GM06990 (cell line): ENCODE measurements around the gene SHROOM2.

ENCODE experiments used
- DNase-seq: peaks from one replicate; pipeline ENCODE4 v3.0.0-alpha.2; 2011; ENCODE audit not compliant: insufficient read length; ENCODE audit errors: extremely low read depth
- H3K27me3 ChIP-seq: replicated peaks from 2 replicates; pipeline ENCODE4 v1.6.0; 2011; ENCODE audit warnings: low read length; ENCODE audit not compliant: control insufficient read depth, insufficient read depth
- H3K36me3 ChIP-seq: 2 replicates; pipeline ENCODE4 v1.5.1; 2011; ENCODE audit warnings: low read length; ENCODE audit not compliant: control insufficient read depth, insufficient read depth
- H3K4me3 ChIP-seq: replicated peaks from 2 replicates; pipeline ENCODE4 v1.5.1; 2011; ENCODE audit warnings: low read depth, mild to moderate bottlenecking, control low read depth, low read length
- TF ChIP-seq, protein P1 (sequence below): IDR thresholded peaks from 2 replicates; pipeline ENCODE4 v1.5.1; 2011; ENCODE audit warnings: low read length, control low read depth, mild to moderate bottlenecking, inconsistent platforms; ENCODE audit not compliant: insufficient read depth, poor library complexity, severe bottlenecking

SHROOM2 gene

DNA sequence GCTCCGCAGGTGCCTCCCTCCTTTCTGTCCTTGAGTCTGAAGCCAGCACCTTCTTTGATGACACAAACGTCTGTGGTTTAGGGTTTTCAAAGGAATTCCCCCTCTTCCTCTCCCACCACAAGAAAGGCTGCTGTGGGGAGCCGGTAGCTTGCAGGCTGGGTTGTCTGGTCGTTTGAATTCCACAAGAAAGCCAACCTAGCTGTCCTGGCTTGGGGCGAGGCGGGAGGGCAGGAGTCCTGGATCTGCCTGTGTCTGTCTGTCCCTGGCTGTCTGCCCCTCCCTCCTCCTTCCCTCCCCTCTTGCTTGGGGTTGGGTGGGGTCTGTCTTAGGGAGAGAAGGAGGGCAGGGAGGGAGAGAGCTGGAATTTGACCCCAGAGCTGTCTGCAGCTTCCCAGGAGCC is 56.3 kb downstream of the SHROOM2 start:
- Histone ChIP-seq H3K36me3 (no peaks in the 10 kb centered on the region), H3K4me3 (no peak overlapping the region), H3K27me3 (no peaks in the 10 kb centered on the region)
- DNase-seq: no peak
- TF ChIP-seq, protein P1, sequence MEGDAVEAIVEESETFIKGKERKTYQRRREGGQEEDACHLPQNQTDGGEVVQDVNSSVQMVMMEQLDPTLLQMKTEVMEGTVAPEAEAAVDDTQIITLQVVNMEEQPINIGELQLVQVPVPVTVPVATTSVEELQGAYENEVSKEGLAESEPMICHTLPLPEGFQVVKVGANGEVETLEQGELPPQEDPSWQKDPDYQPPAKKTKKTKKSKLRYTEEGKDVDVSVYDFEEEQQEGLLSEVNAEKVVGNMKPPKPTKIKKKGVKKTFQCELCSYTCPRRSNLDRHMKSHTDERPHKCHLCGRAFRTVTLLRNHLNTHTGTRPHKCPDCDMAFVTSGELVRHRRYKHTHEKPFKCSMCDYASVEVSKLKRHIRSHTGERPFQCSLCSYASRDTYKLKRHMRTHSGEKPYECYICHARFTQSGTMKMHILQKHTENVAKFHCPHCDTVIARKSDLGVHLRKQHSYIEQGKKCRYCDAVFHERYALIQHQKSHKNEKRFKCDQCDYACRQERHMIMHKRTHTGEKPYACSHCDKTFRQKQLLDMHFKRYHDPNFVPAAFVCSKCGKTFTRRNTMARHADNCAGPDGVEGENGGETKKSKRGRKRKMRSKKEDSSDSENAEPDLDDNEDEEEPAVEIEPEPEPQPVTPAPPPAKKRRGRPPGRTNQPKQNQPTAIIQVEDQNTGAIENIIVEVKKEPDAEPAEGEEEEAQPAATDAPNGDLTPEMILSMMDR: no peak

DNA sequence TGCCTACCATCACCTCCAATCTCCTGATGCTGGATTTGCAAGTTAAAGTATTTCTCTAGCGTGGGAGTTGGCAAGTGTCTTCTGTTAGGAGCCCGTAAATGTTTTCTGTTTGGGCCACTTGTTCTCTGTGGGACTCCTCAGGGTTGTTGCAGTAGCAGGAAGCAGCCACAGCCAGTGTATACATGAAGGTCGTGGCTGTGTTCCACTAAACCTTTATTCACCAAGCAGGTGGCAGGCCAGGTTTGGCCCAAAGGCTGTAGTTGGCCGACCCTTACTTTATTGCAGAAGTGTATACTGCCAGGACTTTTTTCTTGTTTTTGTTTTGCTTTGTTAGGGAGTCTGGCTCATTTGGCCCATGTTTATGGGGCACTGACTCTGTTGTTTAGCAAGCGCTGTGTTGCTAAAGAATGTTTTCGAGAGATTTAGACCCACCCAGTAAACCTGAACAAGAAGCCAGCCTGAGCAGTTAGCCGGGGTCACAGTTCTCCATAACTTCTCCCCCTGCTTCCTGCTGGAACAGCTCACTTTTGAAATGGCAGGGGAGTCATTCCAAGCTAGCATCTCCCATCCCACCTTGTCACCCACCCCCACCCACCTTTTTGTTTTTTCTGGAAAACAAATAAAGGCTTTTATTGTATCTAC is 58.8 kb downstream of the SHROOM2 start:
- TF ChIP-seq, protein P1: no peak
- Histone ChIP-seq H3K4me3 (no peak overlapping the region), H3K36me3 (no peaks in the 10 kb centered on the region), H3K27me3 (no peaks in the 10 kb centered on the region)
- DNase-seq: no peak

DNA sequence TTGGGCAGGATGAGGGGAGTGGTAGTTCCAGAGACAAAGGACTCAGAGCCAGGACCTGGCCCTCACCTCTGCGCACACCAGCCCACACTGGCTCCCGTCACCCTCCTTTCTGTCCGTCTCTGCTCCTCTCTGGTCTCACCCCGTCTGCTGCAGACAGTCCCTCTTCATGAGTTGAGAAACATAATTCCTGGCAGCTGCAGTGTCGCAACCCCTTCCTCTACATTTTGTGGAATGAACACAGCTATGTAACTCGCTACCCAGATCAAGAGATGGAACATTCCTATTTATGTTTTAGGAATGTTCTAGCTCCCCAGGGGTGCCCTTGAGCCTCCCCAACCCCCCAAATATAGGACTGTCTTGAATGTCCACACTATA is 59.3 kb downstream of the SHROOM2 start:
- no peaks in the 10 kb centered on the region for H3K36me3 ChIP-seq
- H3K4me3 ChIP-seq: no peak overlapping the region
- no peak for DNase-seq
- H3K27me3 ChIP-seq: no peaks in the 10 kb centered on the region
- TF ChIP-seq, protein P1: no peak

DNA sequence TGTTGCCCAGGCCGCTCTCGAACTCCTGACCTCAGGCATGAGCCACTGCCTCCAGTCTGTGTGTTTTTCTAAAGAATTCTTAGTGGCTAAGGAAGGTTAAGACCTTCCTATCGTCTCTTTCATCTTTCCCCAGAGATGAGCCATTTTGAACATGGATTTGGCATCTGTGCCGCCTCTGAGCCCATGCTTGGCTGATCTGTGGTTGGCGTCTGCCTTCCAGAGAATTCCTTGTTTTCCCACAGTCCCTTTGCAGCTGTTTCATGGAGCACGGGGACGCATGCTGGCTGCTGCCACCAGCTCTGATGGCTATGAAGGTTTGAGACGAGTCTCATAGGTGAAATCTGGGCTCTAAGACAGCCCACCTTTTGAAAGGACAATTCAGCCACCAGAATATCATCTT is 60.4 kb downstream of the SHROOM2 start:
- no peak for DNase-seq
- H3K4me3 ChIP-seq: no peak overlapping the region
- TF ChIP-seq, protein P1: no peak
- no peaks in the 10 kb centered on the region for H3K36me3 ChIP-seq
- H3K27me3 ChIP-seq: no peaks in the 10 kb centered on the region

DNA sequence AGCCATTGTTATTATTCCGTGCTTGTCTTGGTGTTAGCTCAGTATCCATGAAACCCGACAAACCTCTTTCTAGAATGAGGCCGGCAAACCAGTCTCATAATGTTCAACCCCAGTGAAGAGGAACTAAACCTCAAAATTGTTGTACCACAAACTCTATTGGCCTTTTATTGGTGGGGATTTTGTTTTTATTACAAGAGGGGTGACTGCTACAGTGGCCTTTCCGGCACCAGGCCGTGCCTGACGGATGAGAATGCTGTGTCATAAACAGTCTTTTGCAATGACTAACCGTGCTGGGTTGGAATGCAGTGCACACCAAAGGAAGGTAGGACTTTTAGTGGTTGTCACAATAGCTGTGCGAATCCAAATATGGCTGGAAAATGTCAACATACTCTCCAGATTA is 60.8 kb downstream of the SHROOM2 start:
- DNase-seq: no peak
- Histone ChIP-seq H3K27me3 (no peaks in the 10 kb centered on the region), H3K4me3 (no peak overlapping the region), H3K36me3 (no peaks in the 10 kb centered on the region)
- TF ChIP-seq, protein P1: no peak
